OCI-LY7 (cell line): ENCODE data around the gene SEC22A. TPM values are rescaled to one million over a fixed set of nuclear protein-coding genes. Genes with fewer than 3 reads are reported as not detected.

ENCODE experiments used
- BruUV-seq: library from RNA; stranded (reverse); fragments of 400-500 nt; replicated peaks from 2 replicates; lab custom pipeline; 2021; lab: Mats Ljungman, UMichigan
- CTCF ChIA-PET: fragments of 300-600 bp; sonication (Branson Sonifier 250); formaldehyde crosslinking; loops from one replicate; lab custom pipeline; 2022; ENCODE audit warnings: antibody characterized with exemption; ENCODE audit not compliant: unreplicated experiment; lab: Charles Lee
- POLR2A ChIA-PET: fragments of 300-600 bp; sonication (Branson Sonifier 250); formaldehyde crosslinking; loops from one replicate; lab custom pipeline; 2022; ENCODE audit warnings: antibody characterized with exemption; lab: Charles Lee
- DNase-seq: peaks from one replicate; pipeline ENCODE4 v3.0.0-alpha.2; 2015; ENCODE audit warnings: low spot score
- H2AFZ ChIP-seq: fragments of 200-600 bp; sonication (generic), shearing (Covaris generic); 2 replicates; pipeline ENCODE4 v1.6.1; 2014; ENCODE audit warnings: mild to moderate bottlenecking, antibody characterized with exemption, low read length, moderate library complexity
- H3K27ac ChIP-seq: fragments of 200-600 bp; sonication (generic); 2 replicates; pipeline ENCODE4 v1.5.1; 2014; ENCODE audit warnings: mixed run types, low read depth, mild to moderate bottlenecking, moderate library complexity, low read length, inconsistent platforms; ENCODE audit not compliant: poor library complexity, severe bottlenecking
- H3K36me3 ChIP-seq: fragments of 200-600 bp; sonication (generic); 2 replicates; pipeline ENCODE4 v1.6.1; 2014; ENCODE audit warnings: mild to moderate bottlenecking, antibody characterized with exemption, low read length, moderate library complexity, mixed read lengths; ENCODE audit not compliant: insufficient read depth
- H3K4me1 ChIP-seq: fragments of 200-600 bp; sonication (generic); 2 replicates; pipeline ENCODE4 v1.5.1; 2014; ENCODE audit warnings: mild to moderate bottlenecking, low read length; ENCODE audit not compliant: insufficient read depth, poor library complexity, severe bottlenecking
- H3K4me2 ChIP-seq: fragments of 200-600 bp; sonication (generic); 2 replicates; pipeline ENCODE4 v1.6.1; 2014; ENCODE audit warnings: mild to moderate bottlenecking, low read length
- H3K4me3 ChIP-seq: fragments of 200-600 bp; sonication (generic); 2 replicates; pipeline ENCODE4 v1.5.1; 2014; ENCODE audit warnings: mild to moderate bottlenecking, low read depth, low read length; ENCODE audit not compliant: poor library complexity, severe bottlenecking
- H3K79me2 ChIP-seq: fragments of 200-600 bp; sonication (generic); 2 replicates; pipeline ENCODE4 v1.6.1; 2016; ENCODE audit warnings: low read depth, mild to moderate bottlenecking, low read length, moderate library complexity, mixed read lengths; ENCODE audit not compliant: insufficient read depth
- H3K9me2 ChIP-seq: fragments of 200-600 bp; sonication (generic); 2 replicates; pipeline ENCODE4 v1.6.1; 2016; ENCODE audit warnings: mild to moderate bottlenecking, low read length, mixed read lengths; ENCODE audit not compliant: insufficient read depth
- H3K9me3 ChIP-seq: fragments of 200-600 bp; sonication (generic); 2 replicates; pipeline ENCODE4 v1.6.1; 2014; ENCODE audit warnings: mild to moderate bottlenecking, mixed run types, low read length, mixed read lengths
- H4K20me1 ChIP-seq: fragments of 200-600 bp; sonication (generic); 2 replicates; pipeline ENCODE4 v1.6.1; 2014; ENCODE audit warnings: mild to moderate bottlenecking, antibody characterized with exemption, low read length, moderate library complexity, mixed read lengths; ENCODE audit not compliant: insufficient read depth
- EZH2phosphoT487 ChIP-seq: fragments of 200-600 bp; sonication (generic); IDR thresholded peaks from 2 replicates; pipeline ENCODE4 v1.6.1; 2018; ENCODE audit warnings: low read depth, borderline replicate concordance, mild to moderate bottlenecking, mixed run types, antibody characterized with exemption, low read length, moderate library complexity, mixed read lengths
- intact Hi-C: fragments of 100-400 bp; cut with micrococcal nuclease; formaldehyde crosslinking; loops from one replicate; pipeline ENCODE4 v1.10.0; 2022; ENCODE audit not compliant: unreplicated experiment
- total RNA-seq, 2 experiments: library from RNA; depleted of rRNA in 1 of 2; stranded (reverse); fragments of >200 nt in 1 of 2; shearing (Covaris generic) in 1 of 2; gene quantifications; 2 replicates each; pipeline ENCODE4 v1.2.3, GENCODE V29; 2014 to 2022
- TF ChIP-seq, protein P1 (sequence below): fragments of 200-600 bp; sonication (generic); conservative IDR thresholded peaks from 2 replicates; pipeline ENCODE4 v1.5.1; 2014; ENCODE audit warnings: mild to moderate bottlenecking, antibody characterized with exemption, low read length, moderate library complexity, mixed read lengths

SEC22A gene
- total RNA-seq, 2 experiments from 2014 or later = 22.0 to 24.5 TPM

DNA sequence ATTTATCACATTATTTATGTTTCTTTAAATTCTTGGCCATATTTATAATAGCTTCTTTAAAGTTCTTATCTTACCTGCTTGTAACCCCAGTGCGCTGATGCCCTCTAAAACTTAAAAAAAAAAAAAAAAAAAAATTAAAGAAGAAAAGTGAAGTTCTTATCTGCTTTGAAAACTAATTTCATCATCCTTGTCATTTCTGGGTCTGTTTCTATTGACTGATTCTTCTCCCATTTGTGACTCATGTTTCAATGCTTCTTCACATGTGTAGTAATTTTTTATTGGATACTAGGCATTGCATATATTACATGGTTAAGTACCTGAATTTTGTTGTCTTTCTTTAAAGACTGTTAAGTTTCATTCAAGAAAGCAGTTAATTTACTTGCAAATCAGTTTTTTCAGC is 3.4 kb upstream of the SEC22A start:
- Histone ChIP-seq H4K20me1 (no peaks in the 10 kb centered on the region), H3K9me2 (no peaks in the 10 kb centered on the region), H3K27ac (no peak overlapping the region), H2AFZ (no peak overlapping the region), H3K4me3 (no peak overlapping the region), H3K4me2 (no peak overlapping the region), H3K36me3 (no peaks in the 10 kb centered on the region), H3K9me3 (peaks cover 6% of the 10 kb centered on the region; the same call in 1 of the 2 replicates), H3K79me2 (peaks cover 13% of the 10 kb centered on the region; the same call in 1 of the 2 replicates), H3K4me1 (peaks cover 18% of the 10 kb centered on the region)
- CTCF ChIA-PET = no interaction called here
- DNase-seq = no peak
- BruUV-seq = no TSS peak
- intact Hi-C loops = no loop called here
- POLR2A ChIA-PET = interaction anchor here (0.5 kb wide), 1 partner anchor 585 kb away, joined by 3 read pairs; no protein-coding TSS in a partner anchor
- TF ChIP-seq EZH2phosphoT487 = no peak
- TF ChIP-seq, protein P1, sequence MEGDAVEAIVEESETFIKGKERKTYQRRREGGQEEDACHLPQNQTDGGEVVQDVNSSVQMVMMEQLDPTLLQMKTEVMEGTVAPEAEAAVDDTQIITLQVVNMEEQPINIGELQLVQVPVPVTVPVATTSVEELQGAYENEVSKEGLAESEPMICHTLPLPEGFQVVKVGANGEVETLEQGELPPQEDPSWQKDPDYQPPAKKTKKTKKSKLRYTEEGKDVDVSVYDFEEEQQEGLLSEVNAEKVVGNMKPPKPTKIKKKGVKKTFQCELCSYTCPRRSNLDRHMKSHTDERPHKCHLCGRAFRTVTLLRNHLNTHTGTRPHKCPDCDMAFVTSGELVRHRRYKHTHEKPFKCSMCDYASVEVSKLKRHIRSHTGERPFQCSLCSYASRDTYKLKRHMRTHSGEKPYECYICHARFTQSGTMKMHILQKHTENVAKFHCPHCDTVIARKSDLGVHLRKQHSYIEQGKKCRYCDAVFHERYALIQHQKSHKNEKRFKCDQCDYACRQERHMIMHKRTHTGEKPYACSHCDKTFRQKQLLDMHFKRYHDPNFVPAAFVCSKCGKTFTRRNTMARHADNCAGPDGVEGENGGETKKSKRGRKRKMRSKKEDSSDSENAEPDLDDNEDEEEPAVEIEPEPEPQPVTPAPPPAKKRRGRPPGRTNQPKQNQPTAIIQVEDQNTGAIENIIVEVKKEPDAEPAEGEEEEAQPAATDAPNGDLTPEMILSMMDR = no peak

DNA sequence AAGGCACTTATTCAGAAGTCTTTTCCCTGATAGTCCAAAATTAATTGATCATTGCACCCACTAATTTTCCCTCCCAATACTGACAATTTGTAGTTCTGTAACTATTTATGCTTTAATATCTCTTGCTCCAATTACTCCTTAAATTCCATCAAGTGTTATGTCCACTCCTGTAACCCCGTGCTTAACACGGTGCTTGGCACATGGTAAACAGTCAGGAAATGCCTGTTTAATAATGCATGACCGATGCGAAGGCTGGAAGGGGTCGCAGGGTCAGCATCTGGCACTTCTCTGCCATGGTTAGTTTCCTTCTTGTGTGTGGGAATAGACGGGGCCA is 553 bp upstream of the SEC22A start:
- H4K20me1 ChIP-seq = no peaks in the 10 kb centered on the region
- peaks cover 21% of the 10 kb centered on the region; the same call in 1 of the 2 replicates for H3K79me2 ChIP-seq
- no peaks in the 10 kb centered on the region for H3K9me2 ChIP-seq
- peak overlapping the region; percentile 78 for H3K4me2 ChIP-seq
- peaks cover 21% of the 10 kb centered on the region for H3K4me1 ChIP-seq
- peak overlapping the region; percentile 93 for H3K4me3 ChIP-seq
- peaks cover 2% of the 10 kb centered on the region; the same call in 1 of the 2 replicates for H3K36me3 ChIP-seq
- H2AFZ ChIP-seq = peak overlapping the region; percentile 90
- DNase-seq = no peak
- peaks cover 6% of the 10 kb centered on the region; the same call in 1 of the 2 replicates for H3K9me3 ChIP-seq
- TSS peak; percentile 100 for BruUV-seq
- TF ChIP-seq EZH2phosphoT487 = no peak
- TF ChIP-seq, protein P1 = no peak
- ChIA-PET CTCF (interaction anchor here (1.0 kb wide), 1 partner anchor 24 kb away, joined by 3 read pairs; no protein-coding TSS in a partner anchor), POLR2A (interaction anchor here (0.7 to 1.6 kb wide), 7 partner anchors 9 to 408 kb away, joined by 3 to 10 read pairs (median 4); partner anchors contain the start of gene HSPBAP1)
- H3K27ac ChIP-seq = peak overlapping the region; percentile 72
- intact Hi-C loops = loop anchor here (10.0 kb wide), 1 partner anchor 816 kb away; the partner anchor contains the start of genes FAM162A and MIX23

DNA sequence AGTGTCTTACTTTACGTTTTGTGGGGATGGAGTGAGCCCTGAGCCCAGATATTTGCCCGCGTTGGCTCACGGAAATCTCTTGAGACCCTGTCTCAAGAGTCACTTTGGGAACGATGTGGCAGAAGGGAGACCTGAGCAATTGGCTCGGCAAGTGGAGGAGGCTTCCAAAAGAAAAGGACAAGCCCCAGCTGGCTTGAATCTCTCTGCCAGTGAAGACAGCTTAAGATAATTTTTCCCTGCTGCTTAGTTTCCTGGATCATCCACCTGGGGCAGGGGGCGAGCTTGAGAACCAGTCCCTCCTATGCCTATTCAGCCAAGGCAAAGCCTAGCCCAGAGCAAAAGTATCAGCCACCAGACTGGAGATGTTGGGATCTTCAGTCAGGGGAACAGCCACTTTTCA is 708 bp downstream of the SEC22A start:
- H3K27ac ChIP-seq = peak overlapping the region; percentile 37
- H3K9me2 ChIP-seq = no peaks in the 10 kb centered on the region
- peaks cover 4% of the 10 kb centered on the region; the same call in 1 of the 2 replicates for H3K36me3 ChIP-seq
- no peaks in the 10 kb centered on the region for H4K20me1 ChIP-seq
- H3K4me3 ChIP-seq = peak overlapping the region; percentile 93
- peaks cover 21% of the 10 kb centered on the region; the same call in 1 of the 2 replicates for H3K79me2 ChIP-seq
- ChIA-PET POLR2A (interaction anchor here (1.0 to 1.6 kb wide), 5 partner anchors 8 to 53 kb away, joined by 3 to 10 read pairs (median 4); no protein-coding TSS in a partner anchor), CTCF (no interaction called here)
- DNase-seq = peak; percentile 18
- H3K4me2 ChIP-seq = peak overlapping the region; percentile 98
- TF ChIP-seq, protein P1 = no peak
- no peak for TF ChIP-seq EZH2phosphoT487
- peaks cover 6% of the 10 kb centered on the region; the same call in 1 of the 2 replicates for H3K9me3 ChIP-seq
- intact Hi-C loops = loop anchor here (10.0 kb wide), 1 partner anchor 818 kb away; the partner anchor contains the start of genes FAM162A and MIX23
- H2AFZ ChIP-seq = peak overlapping the region; percentile 85
- H3K4me1 ChIP-seq = peaks cover 21% of the 10 kb centered on the region
- TSS peak; percentile 76 for BruUV-seq
